A172 (cell line): ENCODE measurements around the gene DOCK8. TPM values are rescaled to one million over a fixed set of nuclear protein-coding genes. Genes with fewer than 3 reads are reported as not detected.
A peak's percentile ranks its signal among the peaks of the same experiment; 100 is the strongest.
"Not testable (repeated sequence)": the region's sequence is repeated elsewhere in the genome, so short reads cannot be mapped to it uniquely, and the experiment has no call there.

Source experiments
- DNase-seq: peaks from one replicate; pipeline ENCODE4 v3.0.0-alpha.2; 2015; ENCODE audit warnings: low spot score
- total RNA-seq: library from RNA; depleted of rRNA; stranded (reverse); fragments of >200 nt; shearing (Covaris generic); gene quantifications from 2 replicates; pipeline ENCODE4 v1.2.3, GENCODE V29; 2014; rRNA removed

DOCK8 gene
- not detected in 2 replicates for total RNA-seq

DNA sequence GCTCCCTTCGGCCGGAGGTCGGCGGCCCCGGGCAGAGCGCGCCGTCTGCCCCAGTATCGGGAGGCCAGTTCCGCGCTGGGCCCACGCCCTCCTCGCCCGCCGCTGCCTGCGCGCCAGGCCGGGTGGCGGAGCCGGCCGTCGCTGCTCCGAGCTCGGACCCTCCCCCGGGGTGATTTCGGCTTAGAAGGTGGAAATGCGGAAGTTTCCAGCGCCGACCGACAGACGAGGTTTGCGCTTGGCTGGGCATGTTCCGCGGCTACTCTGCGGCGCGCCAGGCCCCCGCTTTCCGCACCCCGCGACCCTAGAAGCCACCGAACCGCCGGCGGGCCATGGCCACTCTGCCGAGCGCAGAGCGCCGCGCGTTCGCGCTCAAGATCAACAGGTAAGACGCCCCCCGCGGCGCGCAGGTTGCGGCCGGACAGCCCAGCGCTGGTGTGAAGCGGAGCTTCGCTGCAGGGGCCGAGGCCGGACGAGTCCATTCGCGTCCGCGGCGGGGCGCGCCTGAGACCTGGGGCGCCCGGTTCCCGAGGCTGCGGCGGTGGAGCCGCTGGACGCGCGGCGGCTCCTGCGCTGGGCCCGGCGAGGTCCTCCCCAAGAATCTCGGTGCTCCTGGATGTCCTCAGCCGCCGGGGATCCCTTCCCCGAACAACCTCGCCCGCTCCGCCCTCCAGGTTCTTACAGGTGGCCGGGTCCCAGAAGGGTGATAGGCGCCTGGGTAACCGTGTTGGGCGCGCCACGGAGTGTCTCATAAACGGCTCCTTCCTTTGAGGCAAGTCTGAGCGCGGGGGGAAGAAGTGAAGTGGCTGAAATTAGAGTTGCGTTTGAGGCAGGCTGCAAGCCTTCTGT is at the start of gene DOCK8:
Gene DOCK8, plus strand, starts transcription at position 218 of the 846 bp plus-strand sequence. Its CDS starts 112 bp downstream, at position 330.
- DNase-seq = no peak

GRCh38 chr9:169757-170156 is 44.9 kb upstream of the DOCK8 start:
- not testable (repeated sequence) for DNase-seq

DNA sequence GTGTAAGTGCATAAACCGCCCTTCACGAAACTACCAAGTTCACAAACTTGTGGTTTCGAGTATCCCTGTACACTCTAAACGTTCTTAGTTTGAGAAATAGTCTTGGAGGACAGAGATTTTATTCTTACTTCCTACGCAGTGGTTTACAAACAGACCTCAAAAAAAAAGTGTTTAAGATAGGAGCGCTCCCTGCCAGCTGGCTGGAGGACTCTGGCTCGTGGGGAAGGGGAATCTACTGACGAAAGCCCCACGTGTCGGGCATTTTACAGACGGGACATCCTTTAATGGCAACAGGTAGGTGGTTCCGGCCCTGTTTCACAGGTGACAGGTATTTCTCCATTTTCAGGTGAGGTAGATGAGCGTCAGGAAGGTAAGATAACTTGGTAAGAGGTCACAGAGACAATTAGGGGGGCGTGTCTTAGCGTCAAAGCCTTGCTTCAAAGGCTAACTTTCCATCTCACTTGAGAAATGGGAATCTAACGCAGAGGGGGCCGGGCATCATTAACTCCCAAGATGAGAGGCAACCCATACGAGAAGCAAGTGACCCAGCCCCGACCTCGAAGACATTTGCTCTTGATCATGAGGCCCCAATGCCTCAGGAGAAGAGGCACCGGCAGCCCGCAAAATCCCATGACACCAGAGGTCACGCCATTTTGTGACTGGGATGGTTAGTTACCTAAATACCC is 36.4 kb upstream of the DOCK8 start:
- not testable (repeated sequence) for DNase-seq

DNA sequence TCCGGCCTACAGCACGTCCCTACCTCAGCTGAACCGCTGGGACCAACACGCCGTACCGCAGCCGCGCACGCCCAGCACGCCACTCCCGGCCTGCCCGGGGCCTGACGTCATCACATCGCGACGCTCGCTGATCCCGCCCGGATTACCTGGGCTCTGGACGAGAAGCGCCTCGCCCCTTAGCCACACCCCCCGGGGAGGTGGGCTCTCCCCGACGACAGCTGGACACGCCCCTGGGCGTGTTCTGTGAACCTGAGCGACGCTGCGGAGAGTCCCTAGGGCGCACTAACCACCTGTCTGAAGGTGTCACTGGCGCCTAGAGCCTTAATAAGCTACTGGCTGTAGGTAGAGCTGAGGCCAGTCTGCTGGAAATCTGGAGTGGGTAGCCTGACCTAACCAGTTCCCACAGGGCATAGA is 35.7 kb upstream of the DOCK8 start, which contains the start of gene ZNG1A:
Gene ZNG1A, minus strand, starts transcription at position 87 of the 414 bp plus-strand sequence. CDS start 87 bp downstream, outside the sequence.
- peak; percentile 72 for DNase-seq

GRCh38 chr9:199601-200000 is 15.1 kb upstream of the DOCK8 start:
- not testable (repeated sequence) for DNase-seq

DNA sequence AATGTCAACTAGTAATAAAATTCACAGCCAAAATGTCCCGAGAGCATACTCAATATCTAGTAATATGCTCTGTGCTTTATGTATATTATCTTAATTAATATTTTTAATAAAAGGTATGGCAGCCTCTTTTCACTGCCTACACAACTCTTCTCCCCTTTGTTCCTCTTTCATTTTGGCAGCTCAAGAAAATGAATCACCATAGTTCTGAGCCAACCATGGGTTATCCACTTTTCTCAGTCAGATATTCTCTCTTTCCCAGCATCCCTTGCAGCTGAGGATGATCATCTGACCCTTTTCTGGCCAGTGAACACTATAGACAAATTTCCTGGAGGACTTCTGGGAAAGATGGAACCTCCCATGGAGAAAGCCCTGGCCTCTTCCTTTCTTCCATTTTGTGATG is 8.2 kb upstream of the DOCK8 start:
- DNase-seq = no peak

DNA sequence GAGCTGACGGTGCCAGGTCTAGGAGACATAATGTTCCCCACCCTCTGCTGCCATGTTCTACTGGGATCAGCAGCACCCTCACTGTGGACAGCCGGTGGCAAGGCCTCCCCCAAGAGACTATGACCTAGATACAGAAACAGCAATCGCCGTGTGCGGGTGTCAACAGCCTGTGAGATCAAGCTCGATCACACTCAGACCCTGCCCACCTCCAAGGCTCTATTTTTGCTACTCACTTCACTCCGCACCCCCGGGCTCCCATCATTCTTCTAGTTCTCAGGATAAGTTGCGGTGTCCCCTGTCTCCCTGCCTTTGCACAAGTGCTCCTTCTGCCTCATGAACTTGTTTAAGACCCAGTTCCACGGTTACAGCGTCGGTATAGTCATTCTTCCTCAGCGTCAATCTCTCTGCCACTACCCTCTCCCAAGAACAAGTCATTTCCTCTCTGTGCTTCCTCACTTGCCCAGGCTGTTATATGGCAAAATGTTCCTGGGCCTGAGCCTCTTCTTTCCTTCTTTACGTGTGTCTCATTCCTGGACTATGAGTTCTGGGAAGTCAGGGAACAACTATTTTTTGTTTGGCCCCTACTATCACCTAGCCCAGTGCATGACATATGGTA is 5.4 kb upstream of the DOCK8 start:
- no peak for DNase-seq

DNA sequence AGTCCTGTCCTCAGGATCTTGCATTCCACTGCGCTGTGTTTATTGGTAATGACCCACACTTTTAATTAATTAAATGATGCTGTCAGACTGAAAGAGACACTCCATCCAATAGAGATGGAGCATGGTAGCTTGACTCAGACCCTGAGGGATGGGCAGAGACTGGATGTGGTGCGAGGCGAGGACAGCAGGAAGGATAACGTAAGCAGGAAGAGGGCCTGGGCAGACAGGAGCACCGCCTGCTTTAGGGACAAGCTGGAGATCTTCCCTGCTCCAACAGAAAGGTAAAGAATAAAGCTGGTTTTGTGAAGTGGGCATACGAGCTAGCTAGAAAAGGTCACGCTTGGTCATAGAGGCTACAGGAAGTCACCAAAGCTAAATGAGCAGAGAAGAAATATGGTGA is 3.6 kb upstream of the DOCK8 start:
- DNase-seq = no peak

DNA sequence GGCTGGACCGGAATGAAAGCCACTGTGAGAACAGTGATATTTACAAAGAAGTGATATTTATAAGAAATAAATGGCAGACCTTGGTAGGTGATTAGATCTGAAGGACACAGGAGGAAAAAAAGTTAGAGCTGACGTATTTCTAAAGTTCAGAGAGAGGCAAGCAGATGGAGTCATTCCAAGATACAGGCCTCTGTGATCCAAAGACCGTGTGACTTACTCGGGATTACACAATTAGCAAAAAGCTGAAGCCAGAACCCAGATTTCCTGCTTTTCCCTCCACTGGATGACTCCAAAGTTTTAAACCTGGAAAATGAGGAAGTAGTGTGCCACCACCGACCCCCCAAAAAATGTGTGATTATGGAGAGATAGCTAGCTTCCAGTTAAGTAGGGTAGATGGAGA is 3.1 kb upstream of the DOCK8 start:
- no peak for DNase-seq

DNA sequence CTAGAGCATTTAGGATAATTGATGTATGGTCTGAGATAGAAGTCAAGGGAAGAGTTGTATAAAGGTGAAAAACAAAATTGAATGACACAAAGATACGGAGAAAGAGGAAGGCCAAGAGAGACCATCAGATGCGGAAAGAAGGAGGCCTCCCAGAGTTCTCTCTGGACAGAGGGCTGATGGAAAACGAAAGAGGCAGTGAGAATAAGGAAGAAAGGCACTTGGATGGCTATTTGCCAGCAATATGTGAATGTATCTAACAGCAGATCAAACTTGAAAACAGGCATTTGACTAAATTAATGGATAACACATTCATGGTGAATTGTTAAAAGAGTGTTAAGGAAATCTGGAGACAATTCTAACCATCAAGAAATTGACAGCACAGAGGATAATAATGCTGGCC is 2.4 kb upstream of the DOCK8 start:
- DNase-seq = no peak

GRCh38 chr9:213901-214300 is 764 bp upstream of the DOCK8 start:
- DNase-seq = not testable (repeated sequence)

GRCh38 chr9:214351-214647 is 366 bp upstream of the DOCK8 start:
- DNase-seq = no peak

GRCh38 chr9:215631-216155 is 1.0 kb downstream of the DOCK8 start:
- no peak for DNase-seq

DNA sequence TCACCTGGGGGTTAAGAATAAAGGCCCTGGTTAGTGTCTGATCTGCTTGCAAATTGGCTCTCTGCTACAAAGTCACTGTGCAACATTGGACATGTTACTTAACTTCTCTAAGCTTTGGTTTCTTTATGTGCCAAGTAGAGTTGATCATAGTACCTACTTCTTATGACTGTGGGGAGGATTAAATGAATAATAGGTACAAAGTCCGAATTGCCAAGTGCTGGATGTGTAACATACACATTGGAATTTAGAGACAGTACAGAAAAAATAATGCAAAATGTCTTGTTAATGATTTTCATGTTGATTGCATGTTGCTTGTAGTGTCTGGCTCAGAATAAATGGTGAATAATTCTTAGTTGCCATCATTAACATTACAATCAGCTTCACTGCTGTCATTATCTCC is 2.2 kb downstream of the DOCK8 start:
- DNase-seq = no peak

DNA sequence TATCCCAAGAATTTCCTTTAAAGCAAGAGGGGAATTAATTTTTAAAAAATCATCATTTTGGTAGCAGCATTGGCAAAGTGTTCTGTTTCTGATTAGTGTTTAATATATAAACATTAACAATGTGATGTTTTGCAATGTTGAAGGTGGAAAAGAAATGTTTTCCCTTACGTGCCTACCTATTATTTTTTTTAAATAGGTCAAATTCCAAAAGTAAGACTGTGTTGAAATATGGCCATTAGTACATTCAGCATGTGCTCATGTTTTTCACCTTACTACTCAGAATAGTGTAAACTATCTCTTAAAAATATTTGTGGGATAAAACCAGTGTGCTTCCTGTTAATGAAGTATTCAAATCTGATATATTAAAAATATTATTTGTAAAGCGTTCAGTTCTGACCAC is 3.3 kb downstream of the DOCK8 start:
- DNase-seq = no peak

DNA sequence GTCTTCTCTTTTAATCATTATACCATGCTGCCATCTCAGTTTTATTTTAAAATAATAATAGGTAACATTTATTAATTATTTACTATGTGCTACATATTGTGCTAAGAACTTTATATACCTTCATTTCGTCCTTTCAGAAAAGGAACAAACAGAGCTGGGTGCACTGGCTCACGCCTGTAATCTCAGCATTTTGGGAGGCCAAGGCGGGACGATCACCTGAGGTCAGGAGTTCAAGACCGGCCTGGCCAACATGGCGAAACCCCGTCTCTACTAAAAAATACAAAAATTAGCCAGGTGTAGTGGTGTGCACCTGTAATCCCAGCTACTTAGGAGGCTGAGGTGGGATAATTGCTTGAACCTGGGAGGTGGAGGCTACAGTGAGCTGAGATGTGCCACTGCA is 4.4 kb downstream of the DOCK8 start:
- not testable (repeated sequence) for DNase-seq

DNA sequence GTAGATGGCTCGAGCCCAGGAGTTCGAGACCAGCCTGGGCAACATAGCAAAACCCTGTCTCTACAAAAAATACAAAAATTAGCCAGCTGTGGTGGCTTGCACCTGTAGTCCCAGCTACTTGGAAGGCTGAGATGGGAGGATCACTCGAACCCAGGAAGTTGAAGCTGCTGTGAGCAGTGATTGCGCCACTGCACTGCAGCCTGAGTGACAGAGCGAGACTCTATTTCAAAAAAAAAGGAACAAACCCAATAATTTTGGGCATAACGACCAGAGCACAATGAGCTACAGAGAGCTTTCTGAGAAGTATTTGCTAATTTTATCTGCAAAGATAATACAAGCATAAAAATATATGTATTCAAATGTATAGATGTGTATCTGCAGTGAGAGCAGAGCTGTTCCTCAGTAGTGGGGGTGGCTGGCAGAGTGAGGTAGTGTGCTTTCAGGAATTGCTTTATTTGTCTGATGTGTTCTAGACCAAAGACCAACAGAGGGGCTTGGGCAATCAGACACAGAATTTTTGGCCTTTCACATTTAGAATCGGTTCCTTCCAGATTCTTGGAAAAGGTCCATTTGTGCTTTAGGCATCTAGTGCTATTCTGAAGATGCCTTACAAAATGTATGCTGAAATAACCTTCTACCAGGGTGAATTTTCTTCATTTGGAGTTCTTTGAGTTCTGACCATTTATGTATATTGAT is 5.2 kb downstream of the DOCK8 start:
- DNase-seq = no peak

DNA sequence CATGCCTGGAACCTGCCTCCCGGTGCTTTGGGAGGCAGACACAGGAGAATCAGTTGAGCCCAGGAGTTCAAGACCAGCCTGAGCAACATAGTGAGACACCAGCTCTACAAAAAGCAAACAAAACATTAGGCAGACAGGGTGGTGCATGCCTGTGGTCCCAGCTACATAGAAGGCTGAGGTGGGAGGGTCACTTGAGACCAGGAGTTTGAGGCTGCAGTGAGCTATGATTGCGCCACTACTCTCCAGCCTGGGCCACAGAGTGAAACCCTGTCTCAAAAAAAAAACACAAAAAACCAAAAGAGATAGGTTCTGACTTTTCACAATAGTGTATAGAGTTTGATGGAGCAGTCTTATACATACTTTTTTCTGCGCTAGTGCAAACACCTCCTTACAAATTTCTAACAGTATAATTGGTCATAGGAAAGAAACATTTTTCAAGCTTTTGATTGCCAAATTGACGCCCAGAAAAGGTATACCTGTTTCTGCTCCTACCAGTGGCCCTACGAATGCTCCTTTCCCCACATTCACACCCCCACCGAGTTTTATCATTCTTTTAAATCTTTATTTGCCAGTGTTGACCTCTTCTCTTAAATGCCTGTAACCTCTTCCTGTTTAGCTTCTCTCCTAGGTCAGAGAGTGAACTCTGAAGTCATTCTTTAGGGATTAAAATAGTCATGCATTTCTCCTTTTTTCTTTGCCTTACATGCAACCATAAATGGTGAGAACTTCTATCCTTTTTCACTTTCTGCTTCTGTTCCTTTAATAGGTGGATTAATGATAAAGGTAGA is 7.5 kb downstream of the DOCK8 start:
- no peak for DNase-seq

GRCh38 chr9:223152-223551 is 8.5 kb downstream of the DOCK8 start:
- DNase-seq = no peak

- no peak for DNase-seq
These were observed 9.4 kb downstream of the DOCK8 start for GRCh38 chr9:224026-224425.
